Epidermal melanocyte (primary cell): ENCODE data around the gene RTL5.
A peak's percentile ranks its signal among the peaks of the same experiment; 100 is the strongest.

Experiments used
- DNase-seq: peaks from one replicate; pipeline ENCODE4 v3.0.0; 2011; ENCODE audit warnings: low spot score; ENCODE audit not compliant: insufficient read length

RTL5 gene

GRCh38 chrX:72130156-72130761, 1.5 kb downstream of the RTL5 start:
- no peak for DNase-seq

DNA sequence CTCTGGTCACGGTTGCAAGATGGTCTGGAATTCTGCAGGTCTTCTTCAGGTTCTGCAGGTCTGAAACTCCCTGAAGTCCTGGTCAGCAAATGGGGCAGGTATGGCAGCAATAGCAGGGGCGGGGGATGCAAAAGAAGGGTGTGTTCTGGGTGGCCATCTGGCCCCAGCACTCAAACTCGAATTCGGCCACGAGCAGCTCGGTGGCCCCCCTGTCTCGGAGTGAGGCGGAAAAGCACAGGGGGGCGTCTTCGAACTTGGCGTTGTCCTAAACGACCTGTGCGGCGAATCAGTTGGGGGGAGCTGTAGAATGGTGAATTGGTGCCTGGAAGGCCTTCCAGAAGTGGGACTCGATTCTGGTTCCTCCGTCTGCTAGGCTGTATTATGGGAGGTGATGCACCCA, 2.1 kb downstream of the RTL5 start:
- DNase-seq, result no peak

GRCh38 chrX:72128881-72129280, 2.8 kb downstream of the RTL5 start:
- no peak for DNase-seq

DNA sequence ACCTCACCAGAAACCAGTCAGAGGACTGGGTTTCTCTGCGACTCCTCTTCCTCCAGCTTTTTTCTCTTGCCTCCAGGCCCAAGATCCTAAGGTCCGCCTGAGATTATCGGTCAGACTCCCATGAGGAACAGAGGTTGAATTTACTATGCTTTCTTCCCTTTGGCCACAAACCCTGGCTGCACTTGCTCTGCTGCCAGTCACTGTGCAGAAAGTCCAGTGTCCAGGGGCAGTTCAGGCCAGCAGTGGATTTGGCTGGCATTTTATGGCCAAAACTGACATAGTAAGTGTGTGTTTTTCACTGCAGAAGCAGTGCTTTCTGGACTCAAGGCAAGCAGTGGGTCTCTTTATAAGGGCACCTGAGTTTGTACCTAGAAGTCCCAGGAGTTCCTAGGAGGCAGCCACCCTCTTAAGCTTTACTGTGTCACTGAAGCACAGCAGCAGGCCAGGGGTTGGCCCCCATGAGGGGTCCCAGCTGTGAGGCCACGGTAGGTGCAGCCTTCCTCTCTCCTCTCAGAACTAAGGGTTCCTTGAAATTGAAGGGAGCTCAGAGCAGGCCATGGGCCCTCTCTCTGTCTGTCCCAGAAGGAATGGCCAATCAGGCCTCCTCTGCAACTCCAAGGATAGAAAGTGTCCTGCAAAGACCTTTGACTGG, 3.4 kb downstream of the RTL5 start:
- no peak for DNase-seq

GRCh38 chrX:72127332-72127731, 4.4 kb downstream of the RTL5 start:
- no peak for DNase-seq

GRCh38 chrX:72126539-72127140, 5.1 kb downstream of the RTL5 start:
- peak; percentile 62 for DNase-seq

DNA sequence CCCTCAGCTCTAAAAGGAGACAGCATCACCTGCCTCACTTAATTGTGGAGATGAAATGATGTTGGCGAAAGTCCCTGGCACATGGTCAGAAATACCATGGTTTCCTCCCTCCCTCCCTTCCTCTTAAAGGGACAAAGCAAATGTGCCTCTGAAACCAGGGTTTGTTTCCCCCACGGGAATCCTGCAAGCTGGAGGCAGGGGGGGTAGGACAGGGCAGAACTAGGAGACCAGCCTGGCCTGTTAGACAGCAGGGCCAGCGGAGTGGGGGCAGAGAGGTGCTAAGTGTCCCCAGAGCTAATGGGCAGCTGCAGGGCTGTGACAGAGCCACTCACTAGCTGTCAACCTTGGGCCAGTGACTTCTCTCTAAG, 5.7 kb downstream of the RTL5 start:
- DNase-seq, result no peak

- no peak for DNase-seq
Observed at GRCh38 chrX:72125331-72126047, 6.2 kb downstream of the RTL5 start.

- no peak for DNase-seq
Observed at GRCh38 chrX:72124540-72125201, 7.0 kb downstream of the RTL5 start.

DNA sequence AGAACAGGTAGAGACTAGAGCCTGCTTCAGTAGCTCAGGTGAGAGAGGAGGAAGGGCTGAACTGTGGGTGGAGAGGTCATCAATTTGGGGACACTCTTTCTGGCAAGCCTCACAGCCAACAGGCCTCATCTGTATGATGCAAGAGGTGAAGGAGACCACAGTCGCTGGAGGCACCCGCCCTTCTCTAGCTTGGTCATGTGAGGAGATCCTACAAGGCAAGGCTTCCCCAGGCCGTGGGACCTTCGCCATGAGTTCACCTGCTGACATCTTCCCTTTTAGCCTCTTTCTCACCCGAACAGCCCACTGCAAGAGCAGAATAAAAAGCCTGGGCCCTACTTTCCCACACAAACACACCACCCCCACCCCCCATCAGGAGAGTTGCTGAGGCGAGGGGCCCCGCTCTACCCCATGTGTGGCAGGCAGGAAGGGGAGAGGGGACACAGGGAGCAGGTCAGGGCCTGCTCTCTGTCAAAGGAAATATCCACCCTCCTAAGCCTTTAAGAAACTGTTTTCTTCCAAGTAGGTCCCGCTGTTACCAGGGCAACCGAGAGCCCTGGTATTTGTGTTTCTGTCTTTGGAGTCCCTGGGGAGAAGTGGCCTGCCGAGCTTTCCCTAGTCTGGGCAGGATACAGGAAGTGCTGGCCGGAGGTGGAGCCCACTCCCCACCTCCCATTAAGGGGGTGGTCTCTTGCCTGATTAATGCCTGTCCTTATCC, 8.1 kb downstream of the RTL5 start:
- no peak for DNase-seq

- no peak for DNase-seq
Observed at GRCh38 chrX:72122621-72123337, 8.9 kb downstream of the RTL5 start.

DNA sequence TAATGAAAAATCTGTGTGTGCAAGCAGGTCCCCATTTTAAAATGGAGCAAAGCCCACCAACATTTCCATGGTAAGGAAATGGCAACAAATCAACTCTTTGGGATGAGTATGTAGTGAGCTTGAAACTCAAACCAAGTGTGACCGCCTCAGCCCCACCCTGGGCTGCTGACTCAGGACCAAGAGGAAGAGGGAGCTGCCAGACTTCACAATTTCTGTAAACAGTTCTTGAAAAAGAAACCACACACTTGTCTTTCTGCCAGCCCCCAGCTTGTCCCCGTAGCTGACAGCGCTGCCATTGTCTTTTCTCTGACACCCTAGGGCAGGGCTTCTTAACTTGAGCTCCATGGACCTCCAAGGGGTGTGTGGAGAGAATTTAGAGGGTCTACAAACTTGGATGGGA, 10.3 kb downstream of the RTL5 start:
- no peak for DNase-seq

DNA sequence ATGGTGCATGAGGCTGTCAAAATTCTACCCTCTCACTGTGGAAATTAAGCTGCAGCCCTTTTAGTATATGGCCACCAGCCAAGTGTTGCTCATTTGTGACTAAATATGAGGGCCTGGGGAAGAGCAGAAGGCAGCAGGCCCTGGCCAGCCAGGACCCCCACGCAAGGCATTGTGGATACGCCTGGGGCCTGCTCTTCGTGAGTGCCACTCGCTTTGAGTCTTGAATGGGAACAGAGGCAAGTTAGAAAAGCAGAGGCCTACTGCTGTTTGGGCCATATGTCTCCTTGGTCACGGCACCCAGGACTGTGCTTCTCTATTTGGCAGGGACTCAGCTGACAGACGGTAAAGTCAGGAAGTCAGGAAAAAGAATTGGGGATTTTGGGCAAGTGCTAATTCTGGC, 10.9 kb downstream of the RTL5 start:
- no peak for DNase-seq

DNA sequence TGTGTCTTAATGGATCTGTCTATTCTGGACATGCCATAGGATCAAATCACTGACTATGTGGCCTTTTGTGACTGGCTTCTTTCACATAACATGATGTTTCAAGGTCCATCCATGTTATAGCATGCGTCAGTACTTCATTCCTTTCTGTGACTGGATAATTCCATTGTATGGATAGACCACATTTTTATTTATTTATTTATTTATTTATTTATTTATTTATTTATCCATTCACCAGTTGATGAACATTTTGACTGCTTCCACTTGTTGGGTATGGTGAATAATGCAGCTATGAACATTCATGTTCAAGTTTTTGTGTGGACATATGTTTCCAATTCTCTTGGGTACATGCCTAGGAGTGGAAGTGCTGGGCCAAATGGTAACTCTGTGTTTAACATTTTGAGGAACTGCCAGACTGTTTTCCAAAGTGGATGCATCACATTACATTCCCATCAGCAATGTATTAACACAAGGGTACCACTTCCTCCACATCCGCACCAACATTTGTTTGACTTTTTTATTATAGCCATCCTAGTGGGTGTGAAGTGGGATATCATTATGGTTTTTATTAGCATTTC, 14.0 kb downstream of the RTL5 start:
- DNase-seq, result no peak

GRCh38 chrX:72115380-72115779, 16.3 kb downstream of the RTL5 start:
- no peak for DNase-seq

GRCh38 chrX:72114807-72115206, 16.9 kb downstream of the RTL5 start:
- no peak for DNase-seq

- no peak for DNase-seq
Observed at GRCh38 chrX:72114306-72114705, 17.4 kb downstream of the RTL5 start.

DNA sequence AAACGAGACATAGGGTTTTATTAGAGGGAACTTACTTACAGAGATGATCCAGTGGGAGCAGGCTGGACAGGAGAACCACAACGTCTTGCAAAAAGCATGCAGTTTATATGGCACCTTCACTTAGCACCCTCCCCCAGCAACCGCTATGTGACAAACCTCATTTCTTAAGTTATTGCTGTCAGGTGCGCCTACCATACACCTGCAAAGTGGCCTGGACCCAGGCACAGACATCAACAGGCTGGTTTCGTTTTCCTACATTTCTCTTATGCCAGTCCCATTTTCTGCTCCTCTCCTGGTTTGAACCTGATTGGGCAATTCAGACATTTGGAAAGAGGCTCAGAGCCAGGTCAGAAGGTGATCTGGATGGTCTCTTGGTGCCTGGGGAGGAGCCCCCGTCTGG, 18.3 kb downstream of the RTL5 start:
- no peak for DNase-seq

GRCh38 chrX:72110876-72111708, 20.6 kb downstream of the RTL5 start:
- DNase-seq, result no peak
